HepG2 (cell line): ENCODE data around the gene GBP1. TPM values are rescaled to one million over a fixed set of nuclear protein-coding genes. Genes with fewer than 3 reads are reported as not detected.

ENCODE experiments used
- ZKSCAN8 ChIP-seq: IDR thresholded peaks from 2 replicates; pipeline ENCODE4 v1.6.1; 2016; ENCODE audit warnings: borderline replicate concordance, missing genetic modification reagents, missing compliant biosample characterization
- polyA plus RNA-seq, 8 experiments: library from polyadenylated mRNA; depleted of rRNA in 3 of 8; stranded (reverse) in 7 of 8; unstranded in 1 of 8; fragments of >200 nt; fragmentation: Illumina TruSeq in 4 of 8; extraction: Trizol in 4 of 8; gene quantifications; 2 replicates each; pipeline versions ENCODE4 v1.2.1 to v1.2.3, GENCODE V29; 2011 to 2016; ENCODE audit warnings: low read depth in 4 of 8, missing spikeins in 1 of 8, mixed read lengths in 1 of 8; ENCODE audit not compliant: insufficient read depth in 1 of 8
- small RNA-seq, 3 experiments: library from RNA; depleted of rRNA; stranded (forward); fragments of <200 nt; gene quantifications; one replicate each; pipeline ENCODE3, GENCODE V24; 2012; ENCODE audit warnings: low read depth in 2 of 3, low replicate concordance in 1 of 3; ENCODE audit not compliant: insufficient read length in 3 of 3, insufficient read depth in 2 of 3
- total RNA-seq, 5 experiments: library from RNA; depleted of rRNA; stranded (reverse); fragments of >200 nt; fragmentation: Illumina TruSeq; extraction: Trizol; gene quantifications; 2 replicates each; pipeline ENCODE4 v1.2.3, GENCODE V29; 2016; ENCODE audit warnings: low read depth in 1 of 5
- TF ChIP-seq, protein P1 (sequence below): sonication (generic); formaldehyde crosslinking; IDR thresholded peaks from 2 replicates; pipeline ENCODE4 v1.4.0; 2020; ENCODE audit warnings: mild to moderate bottlenecking, missing genetic modification reagents, borderline replicate concordance

Gene GBP1
- total and polyA plus RNA-seq, 2 of the 13 experiments (the other 11 are each of a cell fraction or from before 2014, with no cell fraction given): 0.62 to 2.3 TPM

DNA sequence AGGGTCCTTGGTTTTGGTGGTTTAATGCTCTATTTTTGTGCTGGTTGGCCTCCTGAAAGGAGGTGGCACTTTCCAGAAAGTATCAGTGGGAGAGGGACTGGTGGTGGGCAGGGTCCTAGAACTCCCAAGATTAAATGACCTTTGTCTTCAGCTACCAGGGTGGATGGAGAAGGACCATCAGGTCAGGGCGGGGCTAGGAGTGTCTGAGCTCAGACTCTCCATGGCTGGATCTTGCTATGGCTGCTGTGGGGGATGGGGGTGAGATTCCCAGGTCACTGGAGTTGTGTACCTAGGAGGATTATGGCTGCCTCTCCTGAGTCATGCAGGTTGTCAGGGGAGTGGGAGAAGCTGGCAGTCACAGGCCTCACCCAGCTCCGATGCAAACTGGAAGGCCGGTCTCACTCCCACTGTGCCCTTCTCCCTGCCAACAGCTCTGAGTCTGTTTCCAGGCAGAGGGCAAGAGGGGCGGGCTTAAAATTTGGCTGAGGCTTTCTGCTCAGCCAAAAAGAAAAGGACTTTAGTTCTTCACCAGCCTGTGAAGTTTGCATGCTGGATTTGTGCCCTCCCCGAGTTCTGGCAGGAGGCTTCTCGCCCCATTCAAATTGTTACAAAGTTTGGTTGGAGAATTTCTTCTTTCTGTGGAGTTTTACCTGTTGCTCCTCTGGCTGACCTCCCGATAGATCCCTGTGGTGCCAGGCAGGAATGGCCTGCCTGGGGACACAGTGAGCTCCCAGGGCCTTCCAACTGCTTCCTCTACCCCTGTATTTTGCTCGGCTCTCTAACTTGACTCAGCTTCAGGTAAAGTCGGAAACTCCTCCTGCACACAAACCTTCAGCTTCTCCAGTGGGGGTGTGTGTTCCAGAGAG, 59.5 kb downstream of the GBP1 start (continued):
- TF ChIP-seq, protein P1, sequence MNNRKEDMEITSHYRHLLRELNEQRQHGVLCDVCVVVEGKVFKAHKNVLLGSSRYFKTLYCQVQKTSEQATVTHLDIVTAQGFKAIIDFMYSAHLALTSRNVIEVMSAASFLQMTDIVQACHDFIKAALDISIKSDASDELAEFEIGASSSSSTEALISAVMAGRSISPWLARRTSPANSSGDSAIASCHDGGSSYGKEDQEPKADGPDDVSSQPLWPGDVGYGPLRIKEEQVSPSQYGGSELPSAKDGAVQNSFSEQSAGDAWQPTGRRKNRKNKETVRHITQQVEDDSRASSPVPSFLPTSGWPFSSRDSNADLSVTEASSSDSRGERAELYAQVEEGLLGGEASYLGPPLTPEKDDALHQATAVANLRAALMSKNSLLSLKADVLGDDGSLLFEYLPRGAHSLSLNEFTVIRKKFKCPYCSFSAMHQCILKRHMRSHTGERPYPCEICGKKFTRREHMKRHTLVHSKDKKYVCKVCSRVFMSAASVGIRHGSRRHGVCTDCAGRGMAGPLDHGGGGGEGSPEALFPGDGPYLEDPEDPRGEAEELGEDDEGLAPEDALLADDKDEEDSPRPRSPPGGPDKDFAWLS: no peak
- no peak for TF ChIP-seq ZKSCAN8 (CRISPR knock-in tag)

Small RNAs within 50 kb of the gene (small RNA-seq; reads per million reads assigned to genes)
- gene RF00019: 0 reads per million in 3 experiments

Other genes with a start within 250 kb of the GBP1 start
- 43.4 and 68.0 TPM in 2 replicates for gene GTF2B, start 173.6 kb downstream of the GBP1 start, total RNA-seq (2016; rRNA removed; fragmentation: Illumina TruSeq; extraction: Trizol)
- gene GTF2B, start 173.6 kb downstream of the GBP1 start, polyA plus RNA-seq (2011; rRNA removed): 26.1 and 31.5 TPM in 2 replicates
- gene KYAT3, start 72.6 kb downstream of the GBP1 start, total RNA-seq (2016; rRNA removed; fragmentation: Illumina TruSeq; extraction: Trizol): 31.8 and 49.5 TPM in 2 replicates
- gene KYAT3, start 72.6 kb downstream of the GBP1 start, polyA plus RNA-seq (2011; rRNA removed): 12.2 and 17.7 TPM in 2 replicates
- gene RBMXL1, start 72.6 kb downstream of the GBP1 start, total RNA-seq (2016; rRNA removed; fragmentation: Illumina TruSeq; extraction: Trizol): 15.0 and 19.1 TPM in 2 replicates
- gene RBMXL1, start 72.6 kb downstream of the GBP1 start, polyA plus RNA-seq (2011; rRNA removed): 2.2 and 3.0 TPM in 2 replicates
- gene GBP3, start 42.3 kb downstream of the GBP1 start, total RNA-seq (2016; rRNA removed; fragmentation: Illumina TruSeq; extraction: Trizol): 0.32 and 0.46 TPM in 2 replicates
- gene GBP3, start 42.3 kb downstream of the GBP1 start, polyA plus RNA-seq (2011; rRNA removed): 0.16 and 0.56 TPM in 2 replicates
- 5.1 and 6.6 TPM in 2 replicates for gene GBP2, start 60.9 kb upstream of the GBP1 start, total RNA-seq (2016; rRNA removed; fragmentation: Illumina TruSeq; extraction: Trizol)
- 6.2 and 7.3 TPM in 2 replicates for gene GBP2, start 60.9 kb upstream of the GBP1 start, polyA plus RNA-seq (2011; rRNA removed)
- gene GBP7, start 110.8 kb upstream of the GBP1 start, total RNA-seq (2016; rRNA removed; fragmentation: Illumina TruSeq; extraction: Trizol): not detected in 2 replicates
- not detected in 2 replicates for gene GBP7, start 110.8 kb upstream of the GBP1 start, polyA plus RNA-seq (2011; rRNA removed)
- gene GBP4, start 133.7 kb upstream of the GBP1 start, total RNA-seq (2016; rRNA removed; fragmentation: Illumina TruSeq; extraction: Trizol): not detected in 2 replicates
- gene GBP4, start 133.7 kb upstream of the GBP1 start, polyA plus RNA-seq (2011; rRNA removed): not detected in 2 replicates
- gene GBP5, start 207.7 kb upstream of the GBP1 start, total RNA-seq (2016; rRNA removed; fragmentation: Illumina TruSeq; extraction: Trizol): not detected in 2 replicates
- 0.01 TPM in 1 of 2 replicates, not detected in the other for gene GBP5, start 207.7 kb upstream of the GBP1 start, polyA plus RNA-seq (2011; rRNA removed)